ENCODE measurements around the gene ZNF532.
"Not testable (repeated sequence)": the region's sequence is repeated elsewhere in the genome, so short reads cannot be mapped to it uniquely, and the experiment has no call there.

The ZNF532 gene

DNA sequence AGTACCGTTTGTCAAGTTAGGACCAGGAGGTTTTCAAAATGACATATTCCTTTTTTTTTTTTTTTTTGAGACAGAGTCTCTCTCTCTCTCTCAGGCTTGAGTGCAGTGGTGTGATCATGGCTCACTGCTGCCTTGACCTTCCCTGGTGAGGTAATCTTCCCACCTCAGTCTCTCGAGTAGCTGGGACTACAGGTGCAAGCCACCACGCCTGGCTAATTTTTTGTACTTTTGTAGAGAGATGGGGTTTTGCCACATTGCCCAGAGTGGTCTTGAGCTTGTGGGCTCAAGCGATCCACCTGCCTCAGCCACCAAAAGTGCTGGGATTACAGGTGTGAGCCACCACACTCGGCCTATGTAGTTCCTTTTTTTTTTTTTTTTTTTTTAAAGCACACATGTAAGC is 147.1 kb downstream of the ZNF532 start:
- DNase-seq: no peak

DNA sequence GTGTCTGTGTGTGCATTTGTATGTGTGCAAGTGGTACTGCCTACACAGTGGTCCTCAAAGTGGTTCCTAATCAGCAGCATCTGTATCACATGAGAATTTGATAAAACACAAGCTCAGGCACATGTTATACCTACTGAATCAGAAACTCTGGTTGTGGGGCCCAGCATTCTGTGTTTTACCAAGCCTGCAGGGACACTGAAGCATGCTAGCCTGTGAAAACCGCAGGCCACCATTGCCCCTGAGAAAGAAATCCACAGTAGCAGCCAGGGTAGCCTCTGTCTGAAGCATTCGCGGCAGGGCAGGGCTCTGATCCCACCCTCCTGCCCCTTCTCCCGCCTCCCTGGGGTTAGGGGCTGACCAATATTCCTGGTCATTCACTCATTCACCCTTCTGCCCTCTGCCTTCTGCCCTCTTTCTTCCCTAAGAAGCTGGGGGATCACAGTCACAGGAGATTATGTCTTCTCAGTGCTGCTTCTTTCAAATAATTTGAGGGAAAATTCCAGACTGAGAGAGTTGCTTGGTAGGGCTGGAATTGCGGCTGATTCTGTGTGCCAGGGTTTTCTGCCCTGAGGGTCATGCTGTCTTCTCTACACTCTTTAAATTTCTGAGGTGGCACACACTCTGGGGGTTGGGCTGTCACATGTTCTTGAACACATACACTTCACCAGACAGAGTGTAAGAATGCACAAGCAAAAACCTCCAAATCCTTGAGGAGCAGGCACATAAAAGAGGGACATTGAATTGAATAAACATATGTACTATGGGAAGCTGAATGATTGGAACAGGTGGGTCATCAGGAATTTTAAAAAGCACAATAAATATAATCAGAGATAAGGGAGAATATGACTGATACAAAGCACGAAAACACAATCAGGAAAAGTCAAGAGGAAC is 148.4 kb downstream of the ZNF532 start:
- DNase-seq: no peak

DNA sequence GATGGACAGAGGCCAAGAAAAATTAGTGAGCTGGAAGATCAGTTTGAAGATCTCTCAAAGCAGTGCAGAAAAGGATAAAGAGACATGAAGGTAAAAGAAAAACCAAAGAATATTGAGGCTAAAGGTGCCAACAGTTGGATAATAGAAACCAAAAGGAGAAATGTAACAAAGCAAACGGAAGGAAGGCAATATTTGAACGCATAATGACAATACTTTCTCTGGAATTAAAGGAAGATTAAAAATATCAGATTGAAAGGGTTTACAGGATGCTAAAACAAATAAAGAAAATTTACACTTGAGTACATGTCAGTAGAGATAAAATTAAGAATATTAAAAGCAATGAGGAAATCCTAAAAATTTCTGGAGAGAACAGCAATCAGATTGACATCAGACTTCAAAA is 149.1 kb downstream of the ZNF532 start:
- DNase-seq: no peak

DNA sequence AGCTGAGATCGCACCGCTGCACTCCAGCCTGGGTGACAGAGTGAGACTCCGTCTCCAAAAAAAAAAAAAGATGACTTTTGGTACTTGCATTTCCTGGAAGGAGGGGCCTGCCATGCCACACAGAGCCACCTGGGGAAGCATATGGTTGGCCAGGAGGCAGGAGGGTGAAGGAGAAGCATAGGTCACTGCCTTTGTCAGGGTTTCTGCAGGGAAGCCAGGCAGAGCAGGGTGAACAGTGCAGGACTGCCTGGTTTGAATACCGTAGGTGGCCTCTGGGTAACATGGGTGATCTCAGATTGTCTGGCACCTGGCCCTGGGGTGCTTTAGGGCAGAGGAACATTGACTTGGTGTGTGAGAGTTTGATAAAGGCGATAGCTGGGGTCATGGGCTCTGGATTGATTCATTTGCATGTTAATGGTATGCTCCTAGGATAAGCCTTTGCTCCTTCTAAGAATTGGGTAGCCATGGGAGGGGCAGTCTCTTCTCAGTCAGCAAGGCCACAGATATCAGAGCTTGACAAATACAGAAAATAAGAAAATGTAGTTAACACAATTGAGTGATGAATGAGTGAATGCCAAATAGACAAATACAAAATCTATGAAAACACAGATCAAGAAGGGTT is 151.0 kb downstream of the ZNF532 start:
- DNase-seq: no peak

DNA sequence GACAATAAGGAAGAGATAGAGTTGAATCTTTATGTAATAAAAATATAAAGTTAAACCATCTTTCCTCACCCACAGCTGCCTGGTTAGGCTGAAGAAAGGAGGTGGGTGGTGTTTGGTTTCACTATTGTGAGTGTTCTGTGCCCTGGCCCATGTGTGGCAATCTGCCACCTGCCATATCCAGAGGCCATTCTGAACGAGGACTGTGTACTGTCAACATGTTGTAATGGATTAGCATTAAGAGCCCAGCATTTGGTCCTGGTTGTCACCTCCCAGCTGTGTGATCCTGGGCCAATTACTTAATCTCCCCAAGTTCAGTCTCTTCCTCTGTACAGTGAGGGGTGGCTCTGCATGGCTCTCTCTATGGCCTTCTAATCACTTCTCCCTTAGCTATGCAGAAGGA is 156.8 kb downstream of the ZNF532 start:
- DNase-seq: peak; percentile 17

DNA sequence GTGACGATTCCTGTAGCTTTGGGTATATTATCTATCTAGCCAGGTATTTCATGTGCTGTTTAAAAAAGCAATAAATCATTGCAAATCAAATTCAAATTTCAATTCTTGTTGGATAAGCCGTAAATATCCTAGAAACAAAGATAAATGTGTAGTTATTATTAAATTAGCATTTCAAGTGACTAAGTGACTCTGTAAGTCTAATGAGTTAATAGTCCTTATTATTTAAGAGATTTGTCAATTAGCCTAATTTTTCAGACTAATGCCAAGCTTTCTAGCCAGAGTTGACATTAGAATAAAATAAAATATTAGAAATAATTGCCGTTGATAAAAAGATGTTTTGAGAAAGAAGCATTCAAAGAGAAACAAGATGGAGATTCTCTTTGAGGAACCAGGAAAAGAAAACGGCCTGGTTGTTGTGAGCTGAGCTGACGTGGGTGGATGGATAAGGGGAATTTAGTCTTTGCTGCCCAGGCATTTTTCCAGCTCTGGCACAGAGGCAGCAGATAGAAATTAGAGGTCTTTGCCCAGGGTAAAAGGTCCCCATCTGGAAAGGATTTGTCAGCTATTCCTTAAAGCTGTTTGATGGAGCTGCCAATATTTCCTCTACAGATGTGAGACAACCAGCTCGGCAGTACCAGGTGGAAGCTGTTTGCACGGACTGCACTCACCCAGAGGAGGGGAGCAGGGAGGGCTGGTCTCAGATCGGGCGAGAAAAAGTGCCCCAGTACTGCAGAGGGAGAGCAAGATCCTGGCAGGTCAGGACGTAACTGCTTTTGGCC is 157.7 kb downstream of the ZNF532 start:
- DNase-seq: no peak

DNA sequence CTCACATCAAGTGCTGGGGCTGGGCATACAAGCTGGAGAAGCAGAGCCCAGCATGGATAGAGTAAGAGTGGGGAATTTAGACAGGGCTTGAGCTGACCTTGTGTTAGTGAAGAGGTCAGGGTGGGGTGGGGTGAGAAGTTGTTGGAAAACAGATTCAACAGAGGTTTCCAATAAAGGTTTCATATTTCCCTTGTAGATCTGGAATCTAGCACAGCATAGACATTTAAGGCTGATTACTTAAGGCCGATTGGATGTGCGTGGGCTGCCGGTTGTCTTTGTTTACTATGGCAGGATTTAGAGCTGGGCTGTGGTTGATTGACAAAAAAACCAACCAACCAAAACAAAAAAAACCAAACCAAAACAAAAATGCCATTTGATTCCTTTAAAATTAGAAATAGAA is 160.2 kb downstream of the ZNF532 start:
- no peak for DNase-seq

DNA sequence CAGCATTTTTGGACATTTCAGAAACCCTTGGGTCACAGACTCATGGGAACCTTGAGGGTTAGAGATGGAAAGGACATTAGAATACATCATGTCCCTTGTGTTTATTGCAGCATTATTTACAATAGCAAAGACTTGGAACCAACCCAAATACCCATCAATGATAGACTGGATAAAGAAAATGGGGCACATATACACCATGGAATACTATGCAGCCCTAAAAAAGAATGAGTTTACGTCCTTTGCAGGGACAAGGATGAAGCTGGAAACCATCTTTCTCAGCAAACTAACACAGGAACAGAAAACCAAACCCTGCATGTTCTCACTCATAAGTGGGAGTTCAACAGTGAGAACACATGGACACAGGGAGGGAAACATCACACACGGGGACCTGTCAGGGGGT is 160.9 kb downstream of the ZNF532 start:
- not testable (repeated sequence) for DNase-seq

DNA sequence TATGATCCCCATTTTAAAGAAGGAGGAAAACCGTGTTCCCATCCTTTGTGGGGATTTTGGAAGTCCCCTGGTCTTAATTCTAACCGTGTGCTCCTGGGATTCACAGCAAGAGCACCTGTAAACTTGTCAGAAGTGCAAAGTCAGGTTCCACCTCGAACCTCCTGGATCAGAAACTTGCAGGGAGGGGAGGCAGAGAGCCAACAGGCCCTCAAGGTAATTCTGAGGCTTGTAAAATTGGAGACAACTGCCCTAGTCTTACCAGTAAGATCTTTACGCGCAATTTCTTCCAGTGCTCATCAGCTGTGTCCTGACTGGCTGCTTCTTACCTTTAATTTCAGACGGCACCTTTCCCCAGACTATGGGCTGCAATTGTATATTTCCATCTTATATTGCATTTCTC is 161.7 kb downstream of the ZNF532 start:
- DNase-seq: no peak

DNA sequence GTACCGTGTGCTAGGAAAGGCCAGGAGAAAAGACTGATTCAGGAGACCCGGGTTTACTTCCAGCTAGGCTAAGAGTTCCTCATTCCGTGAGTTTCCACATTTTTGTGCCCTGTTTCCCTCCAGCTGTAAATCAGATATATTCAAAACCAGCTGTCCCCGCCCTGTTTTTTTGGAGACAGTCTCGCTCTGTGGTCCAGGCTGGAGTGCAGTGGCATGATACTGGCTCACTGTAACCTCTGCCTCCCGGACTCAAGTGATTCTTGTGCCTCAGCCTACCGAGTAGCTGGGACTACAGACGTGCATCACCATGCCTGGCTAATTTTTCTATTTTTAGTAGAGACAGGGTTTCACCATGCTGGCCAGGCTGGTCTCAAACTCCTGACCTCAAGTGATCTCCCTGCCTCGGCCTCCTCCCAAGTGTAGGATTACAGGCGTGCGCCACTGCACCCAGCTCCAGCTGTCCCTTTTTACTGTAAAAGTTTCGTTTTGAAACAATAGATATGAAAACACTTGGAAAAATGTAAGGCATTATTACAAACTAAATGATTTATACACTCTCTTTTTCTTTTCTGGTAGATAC is 162.2 kb downstream of the ZNF532 start:
- DNase-seq: no peak

DNA sequence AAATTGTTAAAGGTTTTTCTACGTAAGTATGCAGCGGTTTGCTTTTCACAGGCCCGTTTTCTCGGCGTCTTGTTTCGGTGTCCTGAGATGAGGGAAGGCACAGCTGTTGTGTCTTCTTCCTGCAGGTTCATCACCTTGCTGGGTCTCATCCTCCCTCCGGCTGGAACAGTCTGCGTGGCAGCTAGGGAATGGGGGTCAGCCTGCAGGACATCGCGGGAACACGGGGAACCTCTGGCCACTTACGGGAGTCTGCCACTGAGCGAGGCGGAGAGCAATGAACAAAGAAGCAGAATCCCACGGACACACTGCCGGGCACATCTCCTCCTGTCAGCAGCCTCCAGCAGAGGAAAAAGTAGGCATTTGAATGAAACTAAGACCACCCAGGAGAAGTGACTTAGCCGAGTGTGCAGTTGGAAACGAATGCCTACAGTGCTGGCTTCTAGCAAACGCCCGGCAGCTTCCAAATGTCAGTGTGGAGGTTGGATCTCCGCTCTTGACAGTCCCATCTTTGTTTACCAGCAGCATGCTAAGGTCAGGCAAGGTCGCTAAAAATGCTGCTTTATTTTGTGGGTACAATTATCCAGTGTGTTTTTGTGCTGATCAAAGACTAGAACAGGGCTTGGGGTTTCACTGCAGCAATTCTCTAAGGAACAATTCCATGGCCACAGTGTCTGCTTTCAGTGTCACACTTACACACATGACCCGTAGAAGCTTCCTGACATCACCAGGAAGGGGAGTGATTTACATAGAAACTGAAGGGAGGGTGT is 165.2 kb downstream of the ZNF532 start:
- DNase-seq: no peak

DNA sequence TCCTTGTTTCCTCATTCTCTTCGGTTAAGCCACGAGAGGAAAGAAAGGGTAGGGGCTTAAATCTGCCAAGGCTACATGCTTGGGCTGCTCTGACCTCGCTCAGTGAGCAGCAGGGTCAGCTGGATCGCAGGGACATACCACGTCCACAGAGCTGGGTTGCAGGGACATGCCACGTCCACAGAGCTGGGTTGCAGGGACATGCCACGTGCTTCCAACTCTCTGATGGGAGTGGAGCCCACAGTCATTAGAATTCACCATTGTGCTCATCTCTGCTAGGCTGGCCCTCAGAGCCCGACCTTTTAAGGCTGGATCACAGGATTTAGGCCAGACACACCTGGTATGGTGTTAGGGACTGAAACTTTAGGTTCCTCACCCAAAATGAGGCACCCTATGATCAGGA is 167.6 kb downstream of the ZNF532 start:
- DNase-seq: no peak

DNA sequence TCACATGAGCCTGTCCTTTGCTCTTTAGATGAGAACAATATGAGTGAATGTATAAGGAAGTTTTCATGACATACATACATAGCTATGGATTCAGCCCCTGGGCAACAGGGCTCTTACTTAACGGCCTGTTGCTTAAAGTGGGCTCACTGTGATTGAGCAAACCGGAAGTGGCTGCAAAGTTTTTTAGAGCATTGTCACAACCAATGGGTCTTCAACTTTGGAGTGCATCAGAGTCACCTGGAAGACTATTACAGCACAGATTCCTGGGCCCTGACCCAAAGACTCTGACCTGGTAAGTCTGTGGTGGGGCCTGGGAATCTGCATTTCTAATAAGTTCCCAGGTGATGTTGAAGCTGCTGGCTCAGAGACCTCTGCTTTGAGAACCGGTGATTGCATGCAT is 168.7 kb downstream of the ZNF532 start:
- no peak for DNase-seq

DNA sequence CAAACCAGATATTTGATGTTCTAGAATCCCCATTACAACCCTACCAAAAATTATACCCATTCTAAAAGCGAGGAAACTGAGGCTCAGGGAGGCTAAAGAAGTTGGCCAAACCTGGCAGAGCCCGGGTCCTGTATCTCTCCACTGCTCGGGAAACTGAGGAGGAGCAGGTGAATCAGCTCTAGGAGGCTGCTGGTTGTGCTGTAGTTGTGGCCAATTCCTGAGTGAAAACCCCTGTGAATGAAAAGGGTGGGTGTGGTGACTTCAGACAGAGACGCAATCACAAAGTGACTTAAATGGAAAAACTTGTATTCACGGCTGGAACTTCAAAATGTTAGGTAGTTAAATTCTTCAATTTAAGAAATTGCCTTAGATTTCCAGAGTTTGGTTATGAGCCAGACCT is 169.3 kb downstream of the ZNF532 start:
- DNase-seq: no peak

DNA sequence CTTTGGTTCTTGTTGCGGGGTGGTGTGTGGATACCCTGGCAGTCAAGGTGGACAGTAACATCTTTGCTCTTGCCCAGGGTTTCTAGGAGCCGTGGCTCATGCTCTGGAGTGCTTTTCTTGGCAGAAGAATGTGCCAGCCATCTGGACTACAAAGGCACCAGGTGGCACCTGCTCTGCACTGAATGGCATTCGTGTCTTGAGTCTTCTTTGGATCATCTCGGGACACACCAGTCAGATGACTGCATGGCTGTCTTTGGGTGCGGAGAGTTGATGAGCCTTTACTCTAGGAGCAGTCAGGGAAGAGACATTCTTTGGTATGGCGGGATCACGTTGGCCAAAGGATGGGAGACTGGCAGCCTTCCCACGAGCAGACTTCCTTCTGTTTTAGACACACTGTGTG is 170.9 kb downstream of the ZNF532 start:
- no peak for DNase-seq

Measured in NCI-H1105 (cell line).